MM.1S (cell line): ENCODE results near the gene MON1B.

Experiments used
- EZH2 ChIP-seq: fragments of 300-600 bp; sonication (generic); optimal IDR thresholded peaks from 2 replicates; pipeline ENCODE3; 2017; ENCODE audit warnings: low read depth, mild to moderate bottlenecking, antibody characterized with exemption, low read length, mixed read lengths
- EZH2phosphoT487 ChIP-seq: fragments of 300-600 bp; sonication (generic); IDR thresholded peaks from 2 replicates; pipeline ENCODE4 v1.6.1; 2018; ENCODE audit warnings: antibody characterized with exemption, low read length
- TF ChIP-seq, protein P1 (sequence below): fragments of 300-600 bp; sonication (generic); IDR thresholded peaks from 2 replicates; pipeline ENCODE4 v1.5.1; 2016; ENCODE audit warnings: antibody characterized with exemption, low read length, mixed read lengths

DNA sequence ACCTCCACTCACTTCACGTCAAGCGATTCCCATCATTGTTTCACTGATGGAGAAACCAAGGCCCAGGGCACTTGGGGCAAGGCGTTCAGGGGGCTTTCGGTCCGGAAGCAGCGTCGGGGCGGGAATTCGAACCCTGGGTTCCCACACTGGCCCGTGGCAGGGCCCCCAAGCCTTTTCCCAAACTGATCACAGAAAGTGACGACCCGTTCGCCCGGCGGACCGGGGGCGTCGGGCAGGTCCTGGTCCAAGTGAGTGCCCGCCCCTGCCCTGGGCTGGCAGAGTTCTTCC lies 856 bp upstream of the MON1B start:
- TF ChIP-seq, protein P1, sequence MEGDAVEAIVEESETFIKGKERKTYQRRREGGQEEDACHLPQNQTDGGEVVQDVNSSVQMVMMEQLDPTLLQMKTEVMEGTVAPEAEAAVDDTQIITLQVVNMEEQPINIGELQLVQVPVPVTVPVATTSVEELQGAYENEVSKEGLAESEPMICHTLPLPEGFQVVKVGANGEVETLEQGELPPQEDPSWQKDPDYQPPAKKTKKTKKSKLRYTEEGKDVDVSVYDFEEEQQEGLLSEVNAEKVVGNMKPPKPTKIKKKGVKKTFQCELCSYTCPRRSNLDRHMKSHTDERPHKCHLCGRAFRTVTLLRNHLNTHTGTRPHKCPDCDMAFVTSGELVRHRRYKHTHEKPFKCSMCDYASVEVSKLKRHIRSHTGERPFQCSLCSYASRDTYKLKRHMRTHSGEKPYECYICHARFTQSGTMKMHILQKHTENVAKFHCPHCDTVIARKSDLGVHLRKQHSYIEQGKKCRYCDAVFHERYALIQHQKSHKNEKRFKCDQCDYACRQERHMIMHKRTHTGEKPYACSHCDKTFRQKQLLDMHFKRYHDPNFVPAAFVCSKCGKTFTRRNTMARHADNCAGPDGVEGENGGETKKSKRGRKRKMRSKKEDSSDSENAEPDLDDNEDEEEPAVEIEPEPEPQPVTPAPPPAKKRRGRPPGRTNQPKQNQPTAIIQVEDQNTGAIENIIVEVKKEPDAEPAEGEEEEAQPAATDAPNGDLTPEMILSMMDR, result no peak
- TF ChIP-seq EZH2phosphoT487, result no peak
- TF ChIP-seq EZH2, result no peak
